Measurements from ENCODE around the gene KLKB1.

DNA sequence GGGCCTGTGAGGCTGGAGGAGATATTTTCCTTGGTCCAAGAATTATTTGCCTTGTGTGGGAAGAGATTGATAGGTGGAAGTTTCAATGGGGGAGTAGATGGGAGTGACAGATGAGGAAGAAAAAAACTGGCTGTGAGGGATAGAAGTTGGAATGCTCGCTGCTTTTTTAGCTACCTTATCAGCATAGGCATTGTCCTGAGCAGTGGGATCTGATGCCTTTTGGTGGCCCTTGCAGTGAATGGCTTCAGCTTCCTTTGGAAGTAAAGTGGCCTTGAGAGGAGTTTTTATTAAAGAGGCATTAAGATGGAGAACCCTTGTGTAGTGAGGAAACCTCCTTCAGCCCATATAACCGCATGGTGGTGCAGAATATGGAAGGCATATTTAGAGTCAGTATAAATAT, 16.0 kb downstream of the KLKB1 start:
- TF ChIP-seq, protein P1, sequence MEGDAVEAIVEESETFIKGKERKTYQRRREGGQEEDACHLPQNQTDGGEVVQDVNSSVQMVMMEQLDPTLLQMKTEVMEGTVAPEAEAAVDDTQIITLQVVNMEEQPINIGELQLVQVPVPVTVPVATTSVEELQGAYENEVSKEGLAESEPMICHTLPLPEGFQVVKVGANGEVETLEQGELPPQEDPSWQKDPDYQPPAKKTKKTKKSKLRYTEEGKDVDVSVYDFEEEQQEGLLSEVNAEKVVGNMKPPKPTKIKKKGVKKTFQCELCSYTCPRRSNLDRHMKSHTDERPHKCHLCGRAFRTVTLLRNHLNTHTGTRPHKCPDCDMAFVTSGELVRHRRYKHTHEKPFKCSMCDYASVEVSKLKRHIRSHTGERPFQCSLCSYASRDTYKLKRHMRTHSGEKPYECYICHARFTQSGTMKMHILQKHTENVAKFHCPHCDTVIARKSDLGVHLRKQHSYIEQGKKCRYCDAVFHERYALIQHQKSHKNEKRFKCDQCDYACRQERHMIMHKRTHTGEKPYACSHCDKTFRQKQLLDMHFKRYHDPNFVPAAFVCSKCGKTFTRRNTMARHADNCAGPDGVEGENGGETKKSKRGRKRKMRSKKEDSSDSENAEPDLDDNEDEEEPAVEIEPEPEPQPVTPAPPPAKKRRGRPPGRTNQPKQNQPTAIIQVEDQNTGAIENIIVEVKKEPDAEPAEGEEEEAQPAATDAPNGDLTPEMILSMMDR (IDR thresholded peaks at IDR 0.05), result no peak
- TF ChIP-seq EP300 (IDR thresholded peaks at IDR 0.05) (no peak), POLR2A (IDR thresholded peaks at IDR 0.05) (no peak)

Data from tibial nerve (tissue), 4 donors.